ENCODE measurements around the gene SLC6A8. TPM values are rescaled to one million over a fixed set of nuclear protein-coding genes. Genes with fewer than 3 reads are reported as not detected.

The SLC6A8 gene
- total RNA-seq, 2 donors from 2014 or later = 25.4 to 95.4 TPM

- no peaks in the 10 kb centered on the region for H3K9me3 ChIP-seq
- no peak overlapping the region for H3K4me3 ChIP-seq
- no peak for TF ChIP-seq CTCF (IDR thresholded peaks at IDR 0.05)
- TF ChIP-seq POLR2AphosphoS5 (IDR thresholded peaks at IDR 0.05) = no peak
- no peak for TF ChIP-seq POLR2A (IDR thresholded peaks at IDR 0.05)
- intact Hi-C loops (cut with DNase I) = no loop called here
- 3% methylated on average over 36 of the region's 48 CpGs for WGBS
- no peaks in the 10 kb centered on the region for H3K36me3 ChIP-seq
- H3K27ac ChIP-seq = no peak overlapping the region
- no peak for DNase-seq (ENCODE audit: low spot score)
- H3K27me3 ChIP-seq (replicated peaks; ENCODE audit: insufficient read depth) = no peaks in the 10 kb centered on the region
- H3K4me1 ChIP-seq (replicated peaks) = no peaks in the 10 kb centered on the region
Measured at GRCh38 chrX:153642655-153643430, 44.9 kb upstream of the SLC6A8 start.

GRCh38 chrX:153643431-153644351 lies 44.0 kb upstream of the SLC6A8 start:
- Histone ChIP-seq H3K27ac (no peak overlapping the region), H3K9me3 (no peaks in the 10 kb centered on the region), H3K4me3 (no peak overlapping the region), H3K4me1 (replicated peaks) (no peaks in the 10 kb centered on the region), H3K36me3 (no peaks in the 10 kb centered on the region), H3K27me3 (replicated peaks; ENCODE audit: insufficient read depth) (no peaks in the 10 kb centered on the region)
- 3% methylated on average over 45 of the region's 84 CpGs for WGBS
- DNase-seq (ENCODE audit: low spot score) = no peak
- TF ChIP-seq CTCF (IDR thresholded peaks at IDR 0.05) (no peak), POLR2A (IDR thresholded peaks at IDR 0.05) (no peak), POLR2AphosphoS5 (IDR thresholded peaks at IDR 0.05) (no peak)
- intact Hi-C loops (cut with DNase I) = no loop called here

- intact Hi-C loops (cut with DNase I) = no loop called here
- no peak overlapping the region for H3K27ac ChIP-seq
- no peak for DNase-seq (ENCODE audit: low spot score)
- H3K4me3 ChIP-seq = no peak overlapping the region
- no peak for TF ChIP-seq POLR2AphosphoS5 (IDR thresholded peaks at IDR 0.05)
- TF ChIP-seq CTCF (IDR thresholded peaks at IDR 0.05) = no peak
- no peaks in the 10 kb centered on the region for H3K27me3 ChIP-seq (replicated peaks; ENCODE audit: insufficient read depth)
- H3K36me3 ChIP-seq = no peaks in the 10 kb centered on the region
- no peaks in the 10 kb centered on the region for H3K4me1 ChIP-seq (replicated peaks)
- WGBS = 2% methylated on average over 9 of the region's 46 CpGs
- H3K9me3 ChIP-seq = no peaks in the 10 kb centered on the region
Measured at GRCh38 chrX:153644356-153645125, 43.2 kb upstream of the SLC6A8 start.

- Histone ChIP-seq H3K4me3 (no peak overlapping the region), H3K4me1 (replicated peaks) (no peaks in the 10 kb centered on the region), H3K27me3 (replicated peaks; ENCODE audit: insufficient read depth) (no peaks in the 10 kb centered on the region), H3K9me3 (no peaks in the 10 kb centered on the region), H3K36me3 (no peaks in the 10 kb centered on the region), H3K27ac (no peak overlapping the region)
- WGBS = 77% methylated on average over 6 of the region's 6 CpGs
- intact Hi-C loops (cut with DNase I) = no loop called here
- DNase-seq (ENCODE audit: low spot score) = no peak
- no peak for TF ChIP-seq POLR2A (IDR thresholded peaks at IDR 0.05)
- TF ChIP-seq CTCF (IDR thresholded peaks at IDR 0.05) = no peak
- TF ChIP-seq POLR2AphosphoS5 (IDR thresholded peaks at IDR 0.05) = no peak
Measured at GRCh38 chrX:153645151-153645550, 42.6 kb upstream of the SLC6A8 start.

Measured in prostate gland (tissue), 2 donors.